BLaER1 (cell line): ENCODE measurements around the gene PITPNC1.
"Not testable (repeated sequence)": the region's sequence is repeated elsewhere in the genome, so short reads cannot be mapped to it uniquely, and the experiment has no call there.

Source experiments
- H3K27ac ChIP-seq: shearing (Covaris generic); formaldehyde crosslinking; 2 replicates; pipeline ENCODE4 v1.8.1; 2022
- H3K27me3 ChIP-seq: shearing (Covaris generic); formaldehyde crosslinking; 2 replicates; pipeline ENCODE4 v1.8.1; 2022
- H3K36me3 ChIP-seq: shearing (Covaris generic); formaldehyde crosslinking; 2 replicates; pipeline ENCODE4 v1.8.1; 2022
- H3K4me1 ChIP-seq: shearing (Covaris generic); formaldehyde crosslinking; 2 replicates; pipeline ENCODE4 v1.8.1; 2022
- H3K4me2 ChIP-seq: shearing (Covaris generic); formaldehyde crosslinking; 2 replicates; pipeline ENCODE4 v1.8.1; 2022
- H3K4me3 ChIP-seq: shearing (Covaris generic); formaldehyde crosslinking; 2 replicates; pipeline ENCODE4 v1.8.1; 2022
- H3K9ac ChIP-seq: shearing (Covaris generic); formaldehyde crosslinking; 2 replicates; pipeline ENCODE4 v1.8.1; 2022
- H3K9me3 ChIP-seq: shearing (Covaris generic); formaldehyde crosslinking; 2 replicates; pipeline ENCODE4 v1.8.1; 2022
- H4K20me1 ChIP-seq: shearing (Covaris generic); formaldehyde crosslinking; 2 replicates; pipeline ENCODE4 v1.8.1; 2022
- Cebpa-rat ChIP-seq: shearing (Covaris generic); IDR thresholded peaks from 2 replicates; pipeline ENCODE4 v1.8.1; 2022

The PITPNC1 gene

DNA sequence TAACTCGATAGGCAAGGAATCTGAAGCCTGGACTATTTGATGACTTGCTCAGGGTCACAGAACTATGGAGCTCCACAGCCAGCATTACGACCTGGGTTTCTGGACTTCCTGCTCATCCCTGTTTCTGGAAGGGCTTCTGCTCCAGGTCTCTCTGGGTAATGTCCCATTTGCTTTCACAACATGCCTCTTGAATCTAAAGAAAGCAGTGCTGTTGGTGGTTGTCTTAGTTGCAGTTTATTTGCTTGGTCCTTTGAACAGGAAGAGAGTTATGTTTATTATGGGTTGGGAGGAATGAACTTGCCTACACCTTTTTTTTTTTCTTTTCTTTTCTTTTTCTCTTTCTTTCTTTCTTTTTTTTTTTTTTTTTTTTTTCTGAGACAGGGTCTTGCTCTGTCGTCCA, 84.8 kb downstream of the PITPNC1 start:
- H3K9me3 ChIP-seq: peaks cover 25% of the 10 kb centered on the region
- no peak overlapping the region for H3K9ac ChIP-seq
- no peaks in the 10 kb centered on the region for H3K27me3 ChIP-seq
- H3K4me1 ChIP-seq: peaks cover 33% of the 10 kb centered on the region
- no peak overlapping the region for H3K27ac ChIP-seq
- peaks cover 23% of the 10 kb centered on the region for H3K36me3 ChIP-seq
- peaks cover 13% of the 10 kb centered on the region for H4K20me1 ChIP-seq
- no peak overlapping the region for H3K4me3 ChIP-seq
- H3K4me2 ChIP-seq: no peak overlapping the region
- no peak for TF ChIP-seq Cebpa-rat

DNA sequence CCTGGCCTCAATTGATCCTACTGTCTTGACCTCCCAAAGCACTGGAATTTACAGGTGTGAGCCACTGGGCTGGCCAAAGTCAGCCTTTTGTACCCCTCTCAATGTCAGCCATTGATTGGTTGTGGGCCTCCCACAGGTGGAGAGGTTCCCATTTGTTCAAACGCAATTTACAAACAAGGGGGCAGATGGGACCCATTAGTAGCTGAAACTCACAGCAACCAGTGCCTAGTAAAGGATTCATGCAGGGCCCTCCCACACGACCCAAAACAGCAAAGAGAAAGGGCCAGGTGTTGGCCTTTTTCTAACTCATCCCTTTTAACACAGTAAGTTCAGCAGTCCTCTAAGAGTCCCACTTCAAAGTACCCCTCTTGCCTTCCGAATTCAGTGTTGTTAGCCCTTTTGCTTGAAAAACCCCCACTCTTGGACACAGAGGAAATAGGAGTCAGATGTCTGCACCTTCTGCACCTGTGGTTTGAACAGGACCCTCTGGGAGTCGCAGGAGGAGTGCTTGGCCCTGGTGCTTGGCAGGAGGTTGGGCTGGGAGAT, 89.2 kb downstream of the PITPNC1 start:
- no peak overlapping the region for H3K4me3 ChIP-seq
- H3K9ac ChIP-seq: no peak overlapping the region
- no peak for TF ChIP-seq Cebpa-rat
- H3K27me3 ChIP-seq: no peaks in the 10 kb centered on the region
- H3K9me3 ChIP-seq: peaks cover 3% of the 10 kb centered on the region; the same call in 1 of the 2 replicates
- H3K4me2 ChIP-seq: peak overlapping the region; percentile 79
- peak overlapping the region; percentile 62; the same call in 1 of the 2 replicates for H3K27ac ChIP-seq
- H3K36me3 ChIP-seq: no peaks in the 10 kb centered on the region; the same call in 1 of the 2 replicates
- peaks cover 65% of the 10 kb centered on the region for H3K4me1 ChIP-seq
- peaks cover 25% of the 10 kb centered on the region for H4K20me1 ChIP-seq

DNA sequence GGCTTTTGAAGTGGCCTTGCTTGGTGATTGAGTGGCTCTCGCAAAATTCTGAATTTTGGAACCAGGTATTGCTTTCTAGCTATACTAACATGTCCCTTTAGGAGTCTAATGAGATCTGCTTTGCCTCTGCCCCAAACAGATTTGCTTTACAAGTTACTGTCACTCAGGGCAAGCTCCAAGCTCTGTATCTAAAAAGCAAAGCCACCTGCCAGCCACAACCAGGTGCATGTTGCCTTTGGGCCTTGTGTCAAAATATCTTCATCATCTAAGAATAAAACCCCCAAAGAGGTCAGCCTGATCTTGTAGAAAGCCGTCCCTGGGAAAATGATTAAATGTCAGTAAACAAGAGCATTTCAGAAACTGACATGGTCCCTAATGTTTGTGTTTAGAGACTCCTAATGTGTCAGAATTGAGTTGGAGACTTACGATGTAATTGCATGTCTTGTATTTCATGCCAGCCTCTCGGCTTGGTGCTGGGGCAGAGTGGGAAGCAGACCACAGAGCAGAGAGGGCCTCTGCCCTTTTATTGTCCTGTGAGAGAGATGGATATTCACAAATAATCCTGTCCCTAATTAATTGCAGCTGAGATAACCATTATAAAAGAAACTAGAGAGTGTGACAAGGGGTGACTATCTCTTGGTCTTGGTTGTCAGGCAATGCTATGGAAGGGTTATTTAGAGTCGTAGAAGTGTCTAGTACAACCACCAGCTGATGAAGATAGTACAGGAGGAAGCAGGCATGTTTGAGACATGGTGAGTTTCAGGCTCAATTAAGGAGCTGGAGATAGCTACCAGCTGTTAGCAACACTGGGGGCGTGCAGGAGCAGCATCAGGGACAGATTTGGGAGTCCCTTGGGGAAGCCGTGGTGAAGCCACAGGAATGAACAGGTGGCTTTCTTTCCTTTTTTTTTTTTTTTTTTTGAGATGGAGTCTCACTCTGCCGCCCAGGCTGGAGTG, 90.7 kb downstream of the PITPNC1 start:
- H3K27me3 ChIP-seq: no peaks in the 10 kb centered on the region
- TF ChIP-seq Cebpa-rat: no peak
- no peaks in the 10 kb centered on the region for H3K36me3 ChIP-seq
- peak overlapping the region; percentile 55; the same call in 1 of the 2 replicates for H3K9ac ChIP-seq
- peaks cover 6% of the 10 kb centered on the region; the same call in 1 of the 2 replicates for H3K9me3 ChIP-seq
- 0 out of 2 replicates have a peak overlapping the region, but pooled peaks have one; percentile 23 for H3K4me3 ChIP-seq
- peak overlapping the region; percentile 62 for H3K27ac ChIP-seq
- peaks cover 25% of the 10 kb centered on the region for H4K20me1 ChIP-seq
- H3K4me2 ChIP-seq: peak overlapping the region; percentile 79
- H3K4me1 ChIP-seq: peaks cover 62% of the 10 kb centered on the region

DNA sequence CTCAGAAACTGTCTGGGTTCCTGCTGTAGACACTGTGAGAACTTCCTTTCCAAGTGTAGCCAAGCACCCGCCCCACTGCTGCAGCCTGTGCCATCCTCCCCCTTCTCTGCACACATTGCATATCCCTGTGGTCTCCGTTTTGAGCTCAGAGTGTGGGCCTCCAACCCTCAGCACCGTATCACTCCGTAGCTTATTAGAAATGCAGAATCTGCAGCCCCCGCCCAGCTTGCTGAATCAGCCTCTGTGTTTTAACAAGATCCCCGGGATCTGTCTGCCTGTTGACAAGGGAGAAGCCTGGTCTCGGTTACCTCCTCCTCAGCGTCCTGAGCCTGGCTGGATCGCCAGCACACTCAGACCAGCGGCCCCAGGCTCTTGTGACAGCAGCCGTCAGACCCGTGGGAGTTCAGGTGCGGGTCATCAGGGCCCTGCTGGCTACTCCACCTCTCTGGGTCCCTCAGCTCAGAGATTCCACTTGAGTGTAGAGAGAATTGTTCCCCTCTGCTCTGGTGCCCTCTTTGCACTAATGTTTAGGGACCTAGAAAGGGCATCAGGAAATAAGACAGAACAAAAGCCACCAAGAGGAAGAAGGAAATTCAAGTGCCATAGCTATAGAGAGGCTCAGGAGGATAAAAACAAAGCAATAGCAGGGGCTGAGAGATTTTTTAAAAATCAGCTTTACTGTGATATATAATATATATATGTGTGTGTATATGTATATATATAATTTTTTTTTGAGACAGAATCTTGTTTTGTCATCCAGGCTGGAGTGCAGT, 92.3 kb downstream of the PITPNC1 start:
- Histone ChIP-seq H3K4me3 (peak overlapping the region; percentile 33), H3K27me3 (no peaks in the 10 kb centered on the region), H4K20me1 (peaks cover 32% of the 10 kb centered on the region), H3K9me3 (peaks cover 6% of the 10 kb centered on the region; the same call in 1 of the 2 replicates), H3K27ac (peak overlapping the region; percentile 81), H3K4me1 (peaks cover 71% of the 10 kb centered on the region), H3K36me3 (no peaks in the 10 kb centered on the region), H3K9ac (peak overlapping the region; percentile 64), H3K4me2 (peak overlapping the region; percentile 79)
- 0 out of 2 replicates have a peak, but pooled peaks have one; percentile 45 for TF ChIP-seq Cebpa-rat

DNA sequence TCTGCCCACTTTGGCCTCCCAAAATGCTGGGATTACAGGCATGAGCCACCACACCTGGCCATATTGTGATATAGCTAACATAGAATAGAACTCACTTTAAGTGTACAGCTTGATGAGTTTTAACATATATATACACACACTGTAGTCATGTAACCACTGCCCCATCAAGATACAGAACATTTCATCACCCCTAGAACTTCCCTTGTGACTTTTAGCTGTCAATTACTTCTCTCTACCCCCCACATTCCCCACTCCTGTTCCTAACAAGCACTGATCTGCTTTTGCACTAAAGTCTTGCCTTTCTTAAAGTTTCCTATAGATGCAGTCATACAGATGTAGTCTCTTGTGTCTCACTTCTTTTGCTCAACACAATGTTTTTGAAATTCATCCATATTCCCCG, 93.1 kb downstream of the PITPNC1 start:
- Histone ChIP-seq H3K36me3 (no peaks in the 10 kb centered on the region), H3K27me3 (no peaks in the 10 kb centered on the region), H3K9ac (no peak overlapping the region), H3K4me2 (peak overlapping the region; percentile 79), H3K4me1 (peaks cover 71% of the 10 kb centered on the region), H4K20me1 (peaks cover 39% of the 10 kb centered on the region), H3K9me3 (peaks cover 6% of the 10 kb centered on the region; the same call in 1 of the 2 replicates), H3K27ac (peak overlapping the region; percentile 81; the same call in 1 of the 2 replicates), H3K4me3 (no peak overlapping the region)
- TF ChIP-seq Cebpa-rat: 0 out of 2 replicates have a peak, but pooled peaks have one; percentile 1

DNA sequence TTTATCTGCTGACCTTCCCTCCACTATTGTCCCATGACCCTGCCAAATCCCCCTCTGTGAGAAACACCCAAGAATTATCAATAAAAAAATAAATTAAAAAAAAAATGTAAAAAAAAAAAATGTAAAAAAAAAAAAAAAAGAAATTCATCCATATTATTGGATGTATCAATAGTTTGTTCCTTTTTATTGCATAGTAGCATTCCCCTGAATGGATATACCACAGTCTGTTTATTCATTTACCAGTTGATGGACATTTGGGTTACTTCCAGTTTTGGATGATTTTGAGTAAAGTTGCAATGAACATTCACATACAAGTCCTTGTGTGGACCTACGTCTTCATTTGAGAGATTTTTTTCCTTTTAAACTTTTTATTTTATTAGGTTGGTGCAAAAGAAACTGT, 94.0 kb downstream of the PITPNC1 start:
- no peak overlapping the region for H3K4me3 ChIP-seq
- TF ChIP-seq Cebpa-rat: no peak
- no peak overlapping the region for H3K4me2 ChIP-seq
- no peaks in the 10 kb centered on the region for H3K27me3 ChIP-seq
- H3K4me1 ChIP-seq: peaks cover 71% of the 10 kb centered on the region
- H3K27ac ChIP-seq: no peak overlapping the region
- peaks cover 39% of the 10 kb centered on the region for H4K20me1 ChIP-seq
- no peaks in the 10 kb centered on the region for H3K36me3 ChIP-seq
- H3K9me3 ChIP-seq: peaks cover 6% of the 10 kb centered on the region; the same call in 1 of the 2 replicates
- H3K9ac ChIP-seq: no peak overlapping the region

DNA sequence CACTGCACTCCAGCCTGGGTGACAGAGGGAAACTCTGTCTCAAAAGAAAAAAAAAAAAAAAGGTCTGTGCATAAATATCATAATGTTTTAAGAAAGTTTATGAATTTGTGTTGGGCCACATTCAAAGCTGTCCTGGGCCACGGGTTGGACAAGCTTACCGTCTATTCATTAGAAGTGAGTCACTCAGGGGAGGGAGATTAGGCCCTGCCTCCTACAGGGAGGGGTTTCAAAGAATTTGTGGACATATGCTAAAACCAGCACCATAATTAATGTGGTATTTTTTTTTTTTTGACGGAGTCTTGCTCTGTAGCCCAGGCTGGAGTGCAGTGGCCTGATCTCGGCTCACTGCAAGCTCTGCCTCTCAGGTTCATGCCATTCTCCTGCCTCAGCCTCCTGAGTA, 95.5 kb downstream of the PITPNC1 start:
- not testable (repeated sequence) for H3K27me3 ChIP-seq, H3K36me3 ChIP-seq, H3K4me3 ChIP-seq, H3K9me3 ChIP-seq, H3K4me2 ChIP-seq, H3K27ac ChIP-seq, H3K9ac ChIP-seq
- Histone ChIP-seq H4K20me1 (peaks cover 28% of the 10 kb centered on the region), H3K4me1 (peaks cover 65% of the 10 kb centered on the region)

DNA sequence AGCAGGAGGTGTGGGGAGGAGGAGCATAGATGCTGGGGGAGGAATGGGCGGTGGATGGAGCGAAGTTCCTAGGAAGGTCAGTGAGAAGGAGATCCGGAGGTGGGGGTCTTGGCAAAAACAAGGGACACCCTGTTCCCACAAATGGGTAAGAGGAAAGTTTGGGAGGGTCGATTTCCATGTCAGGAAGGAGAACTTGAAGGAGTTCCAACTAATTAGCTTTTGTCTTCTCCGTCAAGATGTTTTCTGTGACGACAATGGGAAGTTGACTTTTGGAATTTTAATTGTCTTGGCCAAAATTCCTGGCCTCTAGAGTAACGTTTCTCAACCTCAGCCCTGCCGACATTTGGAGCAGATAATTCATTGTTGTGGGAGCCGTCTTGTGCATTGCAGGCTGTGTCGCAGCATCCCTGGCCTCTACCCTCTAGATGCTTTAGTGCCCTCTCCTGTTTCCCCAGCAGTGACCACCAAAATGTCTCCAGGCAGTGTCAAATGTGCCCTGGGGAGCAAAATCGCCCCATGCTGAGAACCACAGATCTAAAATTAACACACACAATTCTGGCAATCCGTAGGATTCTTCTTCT, 97.1 kb downstream of the PITPNC1 start:
- H3K4me3 ChIP-seq: no peak overlapping the region
- H3K27me3 ChIP-seq: no peaks in the 10 kb centered on the region
- H3K36me3 ChIP-seq: no peaks in the 10 kb centered on the region
- H3K4me2 ChIP-seq: peak overlapping the region; percentile 79
- peaks cover 6% of the 10 kb centered on the region; the same call in 1 of the 2 replicates for H3K9me3 ChIP-seq
- TF ChIP-seq Cebpa-rat: no peak
- no peak overlapping the region for H3K27ac ChIP-seq
- peaks cover 39% of the 10 kb centered on the region; the same call in 1 of the 2 replicates for H4K20me1 ChIP-seq
- no peak overlapping the region for H3K9ac ChIP-seq
- H3K4me1 ChIP-seq: peaks cover 65% of the 10 kb centered on the region
